Measurements from ENCODE around the gene LARGE1.

The LARGE1 gene

GRCh38 chr22:33920197-33920540 lies at the start of gene LARGE1:
Gene LARGE1 (minus strand): TSS chr22:33920476.
- H3K27me3 ChIP-seq (ENCODE audit: low read depth), result no peaks in the 10 kb centered on the region
- in situ Hi-C loops (cut with MboI; ENCODE audit: low sequenced_read_pairs), result loop anchor here (10.0 kb wide), 1 partner anchor 185 kb away; no protein-coding TSS in a partner anchor

GRCh38 chr22:33969045-33969444 lies 48.8 kb upstream of the LARGE1 start:
- H3K9me3 ChIP-seq, result no peaks in the 10 kb centered on the region
- DNase-seq (ENCODE audit: low spot score in 2 of 2), result no peak
- H3K4me1 ChIP-seq, result no peaks in the 10 kb centered on the region
- no peaks in the 10 kb centered on the region for H3K36me3 ChIP-seq (replicated peaks)
- no peak overlapping the region for H3K4me3 ChIP-seq
- H3K27me3 ChIP-seq (ENCODE audit: low read depth), result no peaks in the 10 kb centered on the region
- in situ Hi-C loops (cut with MboI; ENCODE audit: low sequenced_read_pairs), result no loop called here

More at GRCh38 chr22:33920197-33920540, at the start of gene LARGE1:
- H3K4me3 ChIP-seq, result peak within 1 kb of the TSS; percentile 62
- H3K4me1 ChIP-seq, result peaks cover 21% of the 10 kb centered on the region
- no peaks in the 10 kb centered on the region for H3K9me3 ChIP-seq
- peak in 1 of 2 experiments; percentile 59 for DNase-seq (ENCODE audit: low spot score in 2 of 2)
- H3K36me3 ChIP-seq (replicated peaks), result no peaks in the 10 kb centered on the region

- no peak overlapping the region for H3K4me3 ChIP-seq
- H3K27me3 ChIP-seq (ENCODE audit: low read depth), result peaks cover 7% of the 10 kb centered on the region; the same call in 1 of the 2 replicates
- no peaks in the 10 kb centered on the region for H3K36me3 ChIP-seq (replicated peaks)
- in situ Hi-C loops (cut with MboI; ENCODE audit: low sequenced_read_pairs), result no loop called here
- DNase-seq (ENCODE audit: low spot score in 2 of 2), result no peak
- no peaks in the 10 kb centered on the region for H3K9me3 ChIP-seq
- H3K4me1 ChIP-seq, result no peaks in the 10 kb centered on the region
Measured at GRCh38 chr22:33964121-33964520, 43.8 kb upstream of the LARGE1 start.

GRCh38 chr22:33962409-33962808 lies 42.1 kb upstream of the LARGE1 start:
- no peaks in the 10 kb centered on the region for H3K9me3 ChIP-seq
- no peaks in the 10 kb centered on the region for H3K36me3 ChIP-seq (replicated peaks)
- no peak for DNase-seq (ENCODE audit: low spot score in 2 of 2)
- in situ Hi-C loops (cut with MboI; ENCODE audit: low sequenced_read_pairs), result no loop called here
- no peak overlapping the region for H3K4me3 ChIP-seq
- no peaks in the 10 kb centered on the region for H3K4me1 ChIP-seq
- H3K27me3 ChIP-seq (ENCODE audit: low read depth), result peaks cover 7% of the 10 kb centered on the region; the same call in 1 of the 2 replicates

- in situ Hi-C loops (cut with MboI; ENCODE audit: low sequenced_read_pairs), result no loop called here
- no peak for DNase-seq (ENCODE audit: low spot score in 2 of 2)
- Histone ChIP-seq H3K36me3 (replicated peaks) (no peaks in the 10 kb centered on the region), H3K4me3 (no peak overlapping the region), H3K27me3 (ENCODE audit: low read depth) (peaks cover 7% of the 10 kb centered on the region; the same call in 1 of the 2 replicates), H3K9me3 (no peaks in the 10 kb centered on the region), H3K4me1 (no peaks in the 10 kb centered on the region)
Measured at GRCh38 chr22:33958741-33959140, 38.5 kb upstream of the LARGE1 start.

DNA sequence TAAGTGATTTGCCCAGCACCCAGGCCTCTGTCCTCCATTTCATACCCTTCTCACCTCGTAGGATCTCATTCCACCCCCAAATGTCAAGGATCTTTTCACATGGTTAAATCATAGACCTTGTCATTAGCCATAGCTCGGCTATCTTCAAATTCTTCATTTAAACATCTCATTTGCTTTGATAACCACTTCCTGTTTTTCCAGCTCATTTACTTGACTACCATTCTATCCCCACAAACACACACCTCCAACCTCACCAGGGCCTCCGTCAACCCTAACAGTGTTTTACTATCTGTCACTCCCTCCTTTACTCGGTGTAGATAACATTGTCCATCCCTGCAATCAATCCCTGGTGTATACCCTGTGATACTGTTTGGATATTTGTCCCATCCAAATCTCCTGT lies 36.8 kb upstream of the LARGE1 start:
- no peak for DNase-seq (ENCODE audit: low spot score in 2 of 2)
- in situ Hi-C loops (cut with MboI; ENCODE audit: low sequenced_read_pairs), result no loop called here
- H3K27me3 ChIP-seq (ENCODE audit: low read depth), result peaks cover 4% of the 10 kb centered on the region

DNA sequence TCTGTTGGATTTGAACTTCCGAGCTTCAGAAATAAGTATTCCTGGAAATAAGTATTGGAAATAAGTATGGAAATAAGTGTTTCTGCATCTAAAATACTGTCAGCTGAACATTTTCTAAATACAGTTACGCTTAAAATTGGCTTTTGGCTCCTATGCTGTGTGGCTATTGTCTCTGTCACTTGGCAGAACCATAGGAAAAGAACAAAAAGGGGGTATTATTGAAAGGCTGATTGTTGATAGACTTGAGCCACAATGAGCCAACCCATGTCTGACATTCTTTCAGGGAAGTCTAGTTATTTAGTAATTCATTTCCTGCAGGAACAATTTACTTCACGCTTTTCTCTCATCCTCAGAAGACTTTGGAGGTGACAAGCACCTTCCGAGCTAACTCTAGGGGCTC lies 32.5 kb upstream of the LARGE1 start:
- Histone ChIP-seq H3K27me3 (ENCODE audit: low read depth) (peaks cover 4% of the 10 kb centered on the region), H3K4me3 (no peak overlapping the region), H3K36me3 (replicated peaks) (no peaks in the 10 kb centered on the region), H3K4me1 (no peaks in the 10 kb centered on the region), H3K9me3 (no peaks in the 10 kb centered on the region)
- DNase-seq (ENCODE audit: low spot score in 2 of 2), result no peak
- in situ Hi-C loops (cut with MboI; ENCODE audit: low sequenced_read_pairs), result no loop called here

More for the DNA sequence above, 36.8 kb upstream of the LARGE1 start:
- H3K4me3 ChIP-seq, result no peak overlapping the region
- no peaks in the 10 kb centered on the region for H3K9me3 ChIP-seq
- no peaks in the 10 kb centered on the region for H3K4me1 ChIP-seq
- no peaks in the 10 kb centered on the region for H3K36me3 ChIP-seq (replicated peaks)

DNA sequence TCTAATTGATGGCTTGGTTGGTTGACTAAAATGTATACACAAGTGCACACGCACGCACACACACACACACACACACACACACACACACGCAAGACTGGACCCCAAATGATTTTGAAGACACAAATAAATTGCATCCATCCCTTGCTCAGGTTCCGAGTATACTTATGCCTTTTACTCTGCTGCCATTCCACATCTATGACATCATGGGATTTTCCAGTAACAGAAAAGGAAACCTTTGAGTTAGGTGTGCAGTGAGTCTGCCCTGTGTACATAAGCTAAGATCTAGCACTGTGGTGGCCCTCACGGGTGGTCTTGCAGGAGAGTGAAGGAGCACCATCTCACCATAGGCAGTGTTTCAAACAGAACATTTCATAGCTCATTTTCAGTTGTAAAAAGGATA lies 20.5 kb upstream of the LARGE1 start:
- in situ Hi-C loops (cut with MboI; ENCODE audit: low sequenced_read_pairs), result no loop called here

DNA sequence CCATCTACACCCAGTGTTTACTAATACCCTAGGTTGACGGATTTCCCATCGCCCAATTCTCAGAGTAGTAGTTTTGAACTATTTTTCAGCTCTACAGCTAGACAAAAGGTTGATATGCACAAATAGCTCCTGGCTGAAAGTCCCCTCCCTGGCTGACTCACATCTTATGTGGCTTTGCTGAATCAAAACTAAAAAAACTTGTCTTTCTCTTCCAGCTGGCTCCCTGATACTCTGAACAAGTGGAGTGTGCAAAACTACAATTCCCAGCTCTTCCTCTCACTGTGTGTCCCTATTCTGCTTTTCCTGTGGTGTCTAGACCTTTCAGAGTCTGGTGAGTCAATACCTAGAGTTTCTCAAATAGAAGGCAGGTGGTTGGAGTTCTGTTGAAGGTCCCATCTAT lies 12.7 kb upstream of the LARGE1 start:
- Histone ChIP-seq H3K4me1 (no peaks in the 10 kb centered on the region), H3K27me3 (ENCODE audit: low read depth) (0 out of 2 replicates have a peak, but pooled peaks cover 8% of the 10 kb centered on the region), H3K4me3 (no peak overlapping the region), H3K36me3 (replicated peaks) (no peaks in the 10 kb centered on the region), H3K9me3 (no peaks in the 10 kb centered on the region)
- in situ Hi-C loops (cut with MboI; ENCODE audit: low sequenced_read_pairs), result no loop called here
- DNase-seq (ENCODE audit: low spot score in 2 of 2), result no peak

More for the DNA sequence above, 20.5 kb upstream of the LARGE1 start:
- no peaks in the 10 kb centered on the region; the same call in 1 of the 2 replicates for H3K27me3 ChIP-seq (ENCODE audit: low read depth)
- DNase-seq (ENCODE audit: low spot score in 2 of 2), result no peak
- H3K4me1 ChIP-seq, result no peaks in the 10 kb centered on the region
- H3K36me3 ChIP-seq (replicated peaks), result no peaks in the 10 kb centered on the region
- no peak overlapping the region for H3K4me3 ChIP-seq
- no peaks in the 10 kb centered on the region for H3K9me3 ChIP-seq

- Histone ChIP-seq H3K4me1 (no peaks in the 10 kb centered on the region), H3K36me3 (replicated peaks) (no peaks in the 10 kb centered on the region), H3K27me3 (ENCODE audit: low read depth) (0 out of 2 replicates have a peak, but pooled peaks cover 8% of the 10 kb centered on the region), H3K9me3 (no peaks in the 10 kb centered on the region), H3K4me3 (no peak overlapping the region)
- DNase-seq (ENCODE audit: low spot score in 2 of 2), result no peak
- in situ Hi-C loops (cut with MboI; ENCODE audit: low sequenced_read_pairs), result no loop called here
Measured at GRCh38 chr22:33931406-33931805, 11.1 kb upstream of the LARGE1 start.

DNA sequence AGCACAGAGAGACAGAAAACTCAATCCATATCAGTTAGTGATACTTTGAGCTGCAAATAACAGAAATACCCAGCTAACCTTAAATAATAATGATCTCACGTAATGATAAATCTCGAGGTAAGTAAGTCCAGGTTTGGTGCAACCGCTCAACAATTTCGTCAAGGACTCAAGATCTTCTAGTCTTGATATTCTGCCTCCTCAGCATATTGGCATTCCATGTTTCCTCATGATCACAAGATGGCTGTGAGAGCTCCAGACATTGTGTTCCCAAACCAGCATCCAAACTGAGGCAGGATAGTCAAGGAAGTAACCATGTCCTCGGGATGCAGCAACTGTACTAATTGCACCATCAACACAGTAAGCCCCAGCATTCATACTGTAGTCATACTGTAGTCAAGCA lies 7.5 kb upstream of the LARGE1 start:
- Histone ChIP-seq H3K4me1 (peaks cover 7% of the 10 kb centered on the region), H3K9me3 (no peaks in the 10 kb centered on the region), H3K36me3 (replicated peaks) (no peaks in the 10 kb centered on the region), H3K4me3 (no peak overlapping the region), H3K27me3 (ENCODE audit: low read depth) (0 out of 2 replicates have a peak, but pooled peaks cover 8% of the 10 kb centered on the region)
- DNase-seq (ENCODE audit: low spot score in 2 of 2), result no peak
- in situ Hi-C loops (cut with MboI; ENCODE audit: low sequenced_read_pairs), result loop anchor here (10.0 kb wide), 1 partner anchor 177 kb away; no protein-coding TSS in a partner anchor

- 0 out of 2 replicates have a peak, but pooled peaks cover 6% of the 10 kb centered on the region for H3K27me3 ChIP-seq (ENCODE audit: low read depth)
- DNase-seq (ENCODE audit: low spot score in 2 of 2), result no peak
- in situ Hi-C loops (cut with MboI; ENCODE audit: low sequenced_read_pairs), result loop anchor here (10.0 kb wide), 1 partner anchor 180 kb away; no protein-coding TSS in a partner anchor
- peaks cover 7% of the 10 kb centered on the region for H3K4me1 ChIP-seq
- H3K9me3 ChIP-seq, result no peaks in the 10 kb centered on the region
- H3K36me3 ChIP-seq (replicated peaks), result no peaks in the 10 kb centered on the region
- H3K4me3 ChIP-seq, result no peak overlapping the region
Measured at GRCh38 chr22:33925194-33925593, 4.9 kb upstream of the LARGE1 start.

- DNase-seq (ENCODE audit: low spot score in 2 of 2), result peak; percentile 72 to 84
- no peaks in the 10 kb centered on the region for H3K27me3 ChIP-seq (ENCODE audit: low read depth)
- H3K36me3 ChIP-seq (replicated peaks), result no peaks in the 10 kb centered on the region
- H3K4me1 ChIP-seq, result peaks cover 7% of the 10 kb centered on the region
- H3K9me3 ChIP-seq, result no peaks in the 10 kb centered on the region
- H3K4me3 ChIP-seq, result no peak overlapping the region
- in situ Hi-C loops (cut with MboI; ENCODE audit: low sequenced_read_pairs), result loop anchor here (10.0 kb wide), 1 partner anchor 181 kb away; no protein-coding TSS in a partner anchor
Measured at GRCh38 chr22:33923660-33924246, 3.5 kb upstream of the LARGE1 start.

DNA sequence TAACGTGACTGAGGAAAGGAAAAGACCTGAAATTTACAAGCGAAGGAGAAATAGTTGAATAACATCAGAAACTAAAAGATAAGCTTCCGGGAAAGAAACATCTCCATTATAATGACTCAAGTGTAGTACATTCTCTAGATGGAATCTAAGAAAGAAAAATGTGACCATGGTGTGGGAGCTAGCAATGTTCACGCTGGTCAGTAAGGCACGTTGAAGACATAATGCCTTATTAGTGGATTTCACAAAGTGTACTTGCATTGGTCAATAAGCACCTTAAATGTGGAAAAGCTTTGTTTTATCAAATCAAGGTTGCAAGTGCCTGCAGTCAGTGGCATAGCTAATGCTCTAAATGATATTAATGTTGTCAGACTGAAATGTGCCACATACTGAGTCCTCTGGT lies 2.8 kb upstream of the LARGE1 start:
- H3K9me3 ChIP-seq, result no peaks in the 10 kb centered on the region
- peak overlapping the region; percentile 50 for H3K4me3 ChIP-seq
- in situ Hi-C loops (cut with MboI; ENCODE audit: low sequenced_read_pairs), result loop anchor here (10.0 kb wide), 1 partner anchor 182 kb away; no protein-coding TSS in a partner anchor
- H3K36me3 ChIP-seq (replicated peaks), result no peaks in the 10 kb centered on the region
- peaks cover 13% of the 10 kb centered on the region for H3K4me1 ChIP-seq
- H3K27me3 ChIP-seq (ENCODE audit: low read depth), result no peaks in the 10 kb centered on the region
- peak in 1 of 2 experiments; percentile 40 for DNase-seq (ENCODE audit: low spot score in 2 of 2)
